HEK293T (cell line): ENCODE measurements around the gene MFSD12.

Experiments used
- CTCF ChIA-PET: fragments of 350-600 bp; formaldehyde crosslinking; extraction: SDS; loops from one replicate; lab custom pipeline; 2021; ENCODE audit warnings: antibody characterized with exemption, inconsistent platforms; lab: Yijun Ruan, JAX
- POLR2A ChIA-PET: fragments of 350-600 bp; formaldehyde crosslinking; extraction: SDS; loops from one replicate; lab custom pipeline; 2020; ENCODE audit warnings: antibody characterized with exemption, inconsistent platforms; lab: Yijun Ruan, JAX
- DNase-seq: peaks from one replicate; pipeline ENCODE4 v3.0.0; 2012; ENCODE audit warnings: mixed read lengths; ENCODE audit errors: extremely low spot score
- ARNT ChIP-seq: fragments of 450-650 bp; IDR thresholded peaks from 2 replicates; pipeline ENCODE4 v1.6.1; 2017; ENCODE audit warnings: mild to moderate bottlenecking
- BHLHE40 ChIP-seq: fragments of 450-650 bp; IDR thresholded peaks from 2 replicates; pipeline ENCODE4 v1.6.1; 2016; ENCODE audit warnings: mild to moderate bottlenecking, moderate library complexity, borderline replicate concordance
- CTBP1 ChIP-seq: fragments of 450-650 bp; IDR thresholded peaks from 2 replicates; pipeline ENCODE4 v1.6.1; 2016; ENCODE audit warnings: borderline replicate concordance
- ELF4 ChIP-seq: fragments of 450-650 bp; IDR thresholded peaks from 2 replicates; pipeline ENCODE4 v1.6.1; 2017; ENCODE audit warnings: antibody characterized with exemption
- FOXA1 ChIP-seq: fragments of 450-650 bp; IDR thresholded peaks from 2 replicates; pipeline ENCODE4 v1.6.1; 2016; ENCODE audit warnings: mild to moderate bottlenecking
- FOXK2 ChIP-seq: fragments of 450-650 bp; IDR thresholded peaks from 2 replicates; pipeline ENCODE4 v1.6.1; 2016; ENCODE audit warnings: mild to moderate bottlenecking
- FOXM1 ChIP-seq: fragments of 450-650 bp; IDR thresholded peaks from 2 replicates; pipeline ENCODE4 v1.6.1; 2017; ENCODE audit warnings: mild to moderate bottlenecking, borderline replicate concordance
- HDGF ChIP-seq: fragments of 450-650 bp; IDR thresholded peaks from 2 replicates; pipeline ENCODE4 v1.6.1; 2017; ENCODE audit warnings: antibody characterized with exemption, borderline replicate concordance
- L3MBTL2 ChIP-seq: fragments of 450-650 bp; conservative IDR thresholded peaks from 2 replicates; pipeline ENCODE4 v1.6.1; 2016; ENCODE audit warnings: mild to moderate bottlenecking
- LEF1 ChIP-seq: fragments of 450-650 bp; IDR thresholded peaks from 2 replicates; pipeline ENCODE4 v1.6.1; 2017; ENCODE audit warnings: mild to moderate bottlenecking, borderline replicate concordance
- NFRKB ChIP-seq: fragments of 450-650 bp; IDR thresholded peaks from 2 replicates; pipeline ENCODE4 v1.6.1; 2016; ENCODE audit warnings: mild to moderate bottlenecking, moderate library complexity
- PKNOX1 ChIP-seq: fragments of 450-650 bp; IDR thresholded peaks from 2 replicates; pipeline ENCODE4 v1.6.1; 2016
- SP1 ChIP-seq: fragments of 450-650 bp; IDR thresholded peaks from 2 replicates; pipeline ENCODE4 v1.6.1; 2017
- SUZ12 ChIP-seq: fragments of 450-650 bp; IDR thresholded peaks from 2 replicates; pipeline ENCODE4 v1.6.1; 2016; ENCODE audit warnings: mild to moderate bottlenecking
- TARDBP ChIP-seq: fragments of 450-650 bp; IDR thresholded peaks from 2 replicates; pipeline ENCODE4 v1.6.1; 2016
- ZNF384 ChIP-seq: fragments of 450-650 bp; IDR thresholded peaks from 2 replicates; pipeline ENCODE4 v1.6.1; 2016

The MFSD12 gene

GRCh38 chr19:3538258-3538929, 19.0 kb downstream of the MFSD12 start:
- no peak for DNase-seq
- TF ChIP-seq FOXK2 (no peak), SUZ12 (no peak)
- ChIA-PET POLR2A (no interaction called here), CTCF (no interaction called here)

GRCh38 chr19:3537438-3538240, 19.7 kb downstream of the MFSD12 start:
- POLR2A ChIA-PET = no interaction called here
- CTCF ChIA-PET = no interaction called here
- TF ChIP-seq CTBP1 (no peak), ZNF384 (no peak), SP1 (no peak), L3MBTL2 (no peak), ELF4 (no peak), BHLHE40 (no peak), PKNOX1 (no peak), LEF1 (no peak)
- DNase-seq = no peak

GRCh38 chr19:3537101-3537437, 20.3 kb downstream of the MFSD12 start:
- no peak for TF ChIP-seq LEF1
- no peak for TF ChIP-seq FOXM1
- TF ChIP-seq SUZ12 = no peak
- TF ChIP-seq BHLHE40 = no peak
- no peak for TF ChIP-seq ELF4
- no peak for TF ChIP-seq FOXK2
- no peak for TF ChIP-seq CTBP1
- TF ChIP-seq ARNT = no peak
- TF ChIP-seq L3MBTL2 = no peak
- no peak for TF ChIP-seq NFRKB
- TF ChIP-seq FOXA1 = no peak
- no peak for TF ChIP-seq SP1
- TF ChIP-seq HDGF = no peak
- no peak for TF ChIP-seq TARDBP
- TF ChIP-seq PKNOX1 = no peak
- TF ChIP-seq ZNF384 = no peak
- DNase-seq = no peak
- POLR2A ChIA-PET = no interaction called here
- CTCF ChIA-PET = no interaction called here

- CTCF ChIA-PET = no interaction called here
- no peak for TF ChIP-seq LEF1
- TF ChIP-seq BHLHE40 = no peak
- TF ChIP-seq CTBP1 = no peak
- TF ChIP-seq SUZ12 = no peak
- TF ChIP-seq FOXK2 = no peak
- no peak for TF ChIP-seq ZNF384
- TF ChIP-seq TARDBP = no peak
- no peak for TF ChIP-seq PKNOX1
- TF ChIP-seq FOXM1 = no peak
- TF ChIP-seq ARNT = no peak
- no peak for TF ChIP-seq SP1
- TF ChIP-seq L3MBTL2 = no peak
- TF ChIP-seq HDGF = no peak
- no peak for TF ChIP-seq ELF4
- TF ChIP-seq FOXA1 = no peak
- TF ChIP-seq NFRKB = no peak
- POLR2A ChIA-PET = no interaction called here
- DNase-seq = no peak
These were observed 20.8 kb downstream of the MFSD12 start for GRCh38 chr19:3536429-3537100.

GRCh38 chr19:3535981-3536380, 21.4 kb downstream of the MFSD12 start:
- DNase-seq = no peak
- POLR2A ChIA-PET = no interaction called here
- CTCF ChIA-PET = no interaction called here
- TF ChIP-seq FOXM1 (no peak), BHLHE40 (no peak), CTBP1 (no peak), HDGF (no peak), SP1 (no peak), TARDBP (no peak), ELF4 (no peak), FOXK2 (no peak), L3MBTL2 (no peak), LEF1 (no peak), ARNT (no peak)

GRCh38 chr19:3535563-3535965, 21.8 kb downstream of the MFSD12 start:
- CTCF ChIA-PET = no interaction called here
- POLR2A ChIA-PET = no interaction called here
- no peak for DNase-seq
- TF ChIP-seq ELF4 (no peak), ZNF384 (no peak), SP1 (no peak), TARDBP (no peak), HDGF (no peak), SUZ12 (no peak), FOXK2 (no peak), PKNOX1 (no peak), LEF1 (no peak), CTBP1 (no peak), NFRKB (no peak), FOXM1 (no peak), BHLHE40 (no peak), FOXA1 (no peak), ARNT (no peak), L3MBTL2 (no peak)
